Limb (tissue), 2 donors: ENCODE data around the gene OR1F1.
A peak's percentile ranks its signal among the peaks of the same experiment; 100 is the strongest.
"Not testable (repeated sequence)": the region's sequence is repeated elsewhere in the genome, so short reads cannot be mapped to it uniquely, and the experiment has no call there.

Experiments used
- DNase-seq, 2 donors: peaks; one replicate each; pipeline ENCODE4 v3.0.0-alpha.2; 2016; ENCODE audit errors: extremely low spot score in 2 of 2

Gene OR1F1

DNA sequence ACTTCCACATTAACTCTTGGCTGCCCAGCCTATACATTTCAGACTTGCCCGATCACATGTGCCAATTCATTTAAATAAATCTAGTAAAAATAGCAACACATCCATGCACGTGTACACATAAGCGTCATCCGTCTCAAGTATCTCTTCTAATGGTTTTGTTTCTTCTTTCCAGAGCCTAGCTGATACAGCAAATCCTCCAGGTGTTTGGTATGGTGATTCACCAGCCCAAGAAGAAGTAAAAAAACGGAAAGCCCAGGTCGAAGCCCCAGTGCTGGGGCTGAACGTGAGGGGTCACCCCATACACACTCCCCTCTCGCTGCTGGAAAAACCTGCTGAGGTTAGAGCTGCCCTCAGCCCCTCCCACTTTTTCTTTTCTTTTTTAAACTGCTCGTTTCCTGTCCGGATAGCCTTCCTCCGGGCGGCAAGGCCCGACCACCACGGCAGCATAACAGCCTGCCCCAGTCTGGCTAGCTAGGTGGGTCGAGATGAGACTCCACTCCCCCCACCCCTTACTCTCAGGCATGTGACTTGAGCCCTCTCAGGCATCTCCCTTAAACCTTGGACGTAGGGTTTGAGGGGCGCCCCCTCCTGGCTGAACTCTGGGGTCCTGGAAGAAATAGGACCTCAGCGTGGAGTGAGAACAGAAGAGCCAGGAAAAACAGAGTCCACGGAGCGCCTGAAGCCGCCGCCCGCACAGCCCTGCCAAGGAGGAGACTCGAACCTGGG is 13.9 kb upstream of the OR1F1 start:
- DNase-seq: peak in 1 of 2 donors; percentile 39

DNA sequence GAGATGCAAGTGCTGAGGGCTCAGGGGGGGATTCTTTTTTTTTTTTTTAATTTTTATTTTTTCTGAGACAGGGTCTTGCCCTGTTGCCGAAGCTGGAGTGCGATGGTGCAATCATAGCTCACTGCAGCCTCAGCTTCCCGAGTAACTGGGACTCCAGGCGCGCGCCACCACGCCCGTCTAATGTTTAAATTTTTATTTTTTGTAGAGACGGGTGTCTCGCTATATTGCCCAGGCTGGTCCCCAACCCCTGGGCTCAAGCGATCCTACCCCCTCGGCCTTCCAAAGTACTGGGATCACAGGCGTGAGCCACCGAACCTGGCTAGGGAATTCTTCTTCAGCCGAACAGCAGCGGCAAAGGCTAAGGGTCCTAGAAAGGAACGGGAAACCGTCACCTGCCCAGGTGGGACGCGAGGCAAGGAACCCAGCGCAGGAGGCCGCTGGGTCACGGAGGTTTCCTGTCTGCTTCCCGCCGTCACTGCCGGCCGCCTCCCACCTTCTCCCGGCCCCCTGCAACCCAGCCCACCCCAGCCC is 13.3 kb upstream of the OR1F1 start:
- no peak for DNase-seq

DNA sequence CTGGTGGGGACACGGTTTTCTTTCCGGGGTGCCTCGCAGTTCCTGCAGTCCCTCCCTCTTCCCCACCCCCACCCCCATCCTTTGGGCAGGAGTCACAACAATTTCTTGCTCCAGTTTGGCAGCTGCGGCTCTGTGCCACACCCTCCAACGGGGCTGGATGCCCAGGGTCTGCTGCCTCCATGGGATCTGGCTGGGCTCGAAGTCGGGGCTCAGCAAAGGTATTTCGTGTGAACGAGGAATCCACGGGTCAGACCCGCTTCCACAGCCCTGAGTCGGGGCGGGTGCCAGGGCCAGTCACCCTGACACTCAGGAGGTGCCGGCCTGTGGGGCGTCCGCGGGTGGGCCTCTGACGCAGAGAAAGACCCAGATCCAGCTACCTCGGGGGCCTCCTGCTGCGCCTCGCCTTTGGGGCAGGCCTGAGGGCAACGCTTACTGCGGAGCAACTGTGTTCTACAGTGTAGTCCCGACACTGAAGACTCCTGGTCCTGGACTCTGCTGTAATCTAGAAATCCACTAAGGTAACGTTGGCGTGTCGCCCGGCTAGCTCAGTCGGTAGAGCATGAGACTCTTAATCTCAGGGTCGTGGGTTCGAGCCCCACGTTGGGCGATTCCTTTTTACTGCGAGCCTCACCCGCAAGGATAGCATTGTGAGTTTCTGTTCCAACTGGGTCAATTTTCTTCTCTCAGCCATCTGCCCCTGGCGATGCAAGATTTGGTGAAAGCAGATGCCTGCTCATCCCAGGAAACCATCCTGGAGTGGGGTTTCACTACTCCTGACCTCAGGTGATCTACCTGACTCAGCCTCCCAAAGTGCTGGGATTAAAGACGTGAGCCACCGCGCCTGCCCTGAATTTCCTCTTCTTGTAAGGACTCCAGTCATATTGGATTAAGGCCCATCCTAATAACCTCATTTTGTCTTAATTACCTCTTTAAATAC is 12.6 kb upstream of the OR1F1 start:
- peak in 1 of 2 donors; percentile 41 for DNase-seq

DNA sequence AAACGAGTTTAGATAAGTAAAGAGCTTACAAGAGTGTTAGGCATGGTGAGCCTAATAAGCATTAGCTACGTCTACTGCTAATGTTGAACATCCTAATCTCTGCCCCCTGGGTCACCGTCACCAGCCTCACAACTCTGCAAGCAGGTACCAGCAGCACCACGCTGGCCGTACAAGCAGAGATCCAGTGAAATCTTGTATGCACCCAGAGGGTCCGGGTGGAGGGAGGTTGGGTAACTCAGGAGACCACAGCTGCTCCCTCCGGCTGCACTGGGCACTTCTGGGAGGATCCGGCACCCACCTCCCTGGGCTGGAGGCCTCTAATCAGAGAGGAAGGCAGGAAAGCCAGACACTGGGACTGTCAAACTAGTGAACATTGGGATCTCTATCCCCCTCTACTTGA is 8.4 kb upstream of the OR1F1 start:
- no peak for DNase-seq

DNA sequence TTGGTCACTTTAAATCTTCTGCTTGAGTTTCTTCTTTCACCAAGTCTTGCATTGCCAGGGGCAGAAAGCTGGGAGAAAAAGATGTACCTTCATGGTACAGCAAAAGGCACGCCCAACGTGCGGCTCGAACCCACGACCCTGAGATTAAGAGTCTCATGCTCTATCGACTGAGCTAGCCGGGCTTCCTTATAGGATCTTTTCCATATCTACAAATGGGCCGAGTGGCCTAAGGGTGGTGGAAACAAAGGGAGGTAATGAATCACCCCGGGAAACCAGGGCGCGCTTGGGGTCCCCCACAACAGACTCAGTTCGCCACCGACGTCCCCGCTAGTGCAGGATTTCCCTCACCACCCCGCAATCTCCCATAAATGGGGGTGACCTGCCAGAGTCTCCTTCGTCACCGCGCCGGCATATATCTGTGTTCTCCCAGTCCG is 7.5 kb upstream of the OR1F1 start:
- no peak for DNase-seq

DNA sequence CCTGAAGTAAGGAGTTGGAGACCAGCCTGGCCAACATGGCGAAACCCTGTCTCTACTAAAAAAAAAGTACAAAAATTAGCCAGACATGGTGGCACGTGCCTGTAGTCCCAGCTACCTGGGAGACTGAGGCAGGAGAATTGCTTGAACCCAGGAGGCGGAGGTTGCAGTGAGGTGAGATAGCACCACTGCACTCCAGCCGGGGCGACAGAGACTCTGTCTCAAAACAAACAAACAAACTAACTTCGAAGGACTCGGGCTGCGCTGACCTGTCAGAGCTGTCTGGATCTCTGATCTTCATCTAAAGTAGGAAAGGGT is 5.8 kb upstream of the OR1F1 start:
- not testable (repeated sequence) for DNase-seq

DNA sequence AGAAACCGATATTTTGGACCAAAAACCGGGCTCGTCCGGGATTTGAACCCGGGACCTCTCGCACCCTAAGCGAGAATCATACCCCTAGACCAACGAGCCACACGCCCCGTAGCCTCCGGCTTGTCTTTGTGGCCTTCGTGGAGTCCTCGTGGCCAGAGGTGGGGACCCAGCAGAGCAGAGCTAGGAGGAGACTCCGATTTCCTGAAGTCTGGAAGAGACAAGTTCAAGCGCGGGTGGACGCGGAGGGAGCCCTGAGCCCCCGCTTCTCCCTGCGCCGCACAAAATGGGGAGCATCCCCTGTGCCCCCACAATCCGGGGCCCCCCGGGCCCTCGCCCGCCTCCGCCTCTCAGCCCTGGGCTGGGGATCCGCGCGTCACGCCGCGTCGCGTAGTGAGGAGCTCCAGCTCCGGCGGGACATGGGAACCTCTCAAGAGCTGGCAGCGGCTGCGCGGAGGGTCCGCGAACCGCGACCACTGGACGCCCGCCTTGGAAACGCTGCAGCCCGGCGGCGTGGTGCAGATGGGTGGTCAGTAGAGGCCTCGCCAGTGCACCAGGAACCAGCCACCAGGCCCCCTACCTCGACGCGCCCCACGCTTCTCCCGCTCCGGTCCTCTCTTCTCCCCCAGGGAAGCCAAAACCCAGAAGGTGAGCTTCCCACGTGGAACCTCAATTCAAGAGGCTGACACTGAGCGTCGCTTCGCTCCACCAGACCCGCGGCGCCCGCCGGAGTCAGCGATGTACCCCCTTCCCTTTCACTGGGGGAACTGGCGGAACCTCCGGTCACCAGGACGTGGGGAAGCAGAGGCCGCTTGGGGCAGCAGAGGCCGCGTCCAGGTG is 5.2 kb upstream of the OR1F1 start:
- peak in 1 of 2 donors; percentile 50 for DNase-seq

DNA sequence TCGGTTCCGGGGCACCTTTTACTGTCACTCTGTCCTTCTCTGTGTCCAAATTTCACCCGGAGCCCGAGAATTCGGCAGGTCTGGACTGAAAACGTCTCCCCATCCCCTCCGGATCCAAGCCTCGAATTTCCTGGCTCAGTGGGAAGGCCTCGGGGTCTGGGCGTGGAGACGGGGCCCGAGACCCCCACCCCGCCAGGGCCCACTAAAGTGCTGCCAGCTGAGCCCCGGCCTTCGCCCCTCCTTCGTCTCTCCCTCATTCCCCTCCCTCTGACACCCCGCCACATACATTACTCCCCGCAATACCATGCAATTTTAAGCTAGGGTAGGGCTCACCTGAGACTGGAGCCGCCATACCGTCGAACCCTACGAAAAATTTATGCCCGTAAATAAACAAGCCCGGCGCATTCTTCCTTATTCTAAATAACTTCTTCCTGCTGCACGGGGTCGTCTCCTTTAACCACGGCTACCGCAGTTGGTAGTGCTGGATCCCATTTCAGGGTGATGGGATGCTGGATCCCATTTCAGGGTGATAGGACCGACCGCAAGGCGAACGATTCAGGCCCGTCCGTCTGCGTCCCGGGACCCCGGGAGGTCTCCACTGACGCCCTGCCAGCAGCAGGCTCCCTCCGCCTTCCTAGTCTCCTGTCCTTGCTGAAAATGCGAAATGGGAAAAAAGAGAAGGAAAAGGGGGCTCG is 4.4 kb upstream of the OR1F1 start:
- no peak for DNase-seq

DNA sequence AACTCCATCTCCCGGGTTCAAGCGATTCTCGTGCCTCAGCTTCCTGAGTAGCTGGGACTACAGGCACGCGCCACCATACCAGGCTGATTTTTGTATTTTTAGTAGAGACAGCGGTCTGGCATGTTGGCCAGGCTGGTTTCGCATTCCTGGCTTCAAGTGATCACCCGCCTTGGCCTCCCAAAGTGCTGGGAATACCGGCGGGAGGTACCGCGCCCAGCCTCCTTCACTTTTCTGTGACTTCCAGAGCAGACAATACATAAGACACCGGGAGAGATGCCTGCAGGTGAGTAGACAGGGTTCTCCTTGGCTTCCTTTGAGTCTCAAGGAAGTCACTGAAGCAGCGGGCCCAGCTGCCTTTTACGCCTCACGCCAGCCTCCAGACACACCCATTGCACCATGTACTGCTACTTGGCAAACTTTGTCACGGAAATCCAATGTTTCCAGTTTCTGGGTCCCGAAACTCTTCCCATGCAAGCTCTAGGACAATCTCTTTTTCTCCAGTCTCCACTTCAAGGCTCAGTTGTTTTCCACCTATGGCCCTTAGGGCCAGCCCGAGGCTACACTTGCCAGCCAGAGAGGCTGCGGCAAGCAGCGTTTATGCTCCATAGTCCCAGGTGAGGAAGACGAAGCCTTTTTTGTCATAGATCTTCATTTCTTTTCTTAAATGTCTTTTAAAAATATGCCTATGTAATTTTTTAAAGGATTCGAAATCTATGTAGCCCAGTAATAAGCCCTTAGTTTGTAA is 886 bp upstream of the OR1F1 start:
- DNase-seq: no peak

DNA sequence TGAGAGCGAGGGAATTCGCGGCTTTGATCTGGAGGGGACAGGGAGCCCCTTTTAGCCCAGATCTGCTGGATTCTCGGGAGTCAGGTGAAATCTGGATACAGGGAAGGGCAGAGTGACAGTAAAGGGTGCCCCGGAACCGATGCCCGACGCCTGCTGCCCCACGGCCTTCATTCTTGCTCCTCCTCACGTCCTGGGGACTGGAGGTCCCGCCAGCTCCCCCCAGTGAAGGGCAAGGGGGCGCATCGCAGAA is 596 bp downstream of the OR1F1 start:
- DNase-seq: no peak

DNA sequence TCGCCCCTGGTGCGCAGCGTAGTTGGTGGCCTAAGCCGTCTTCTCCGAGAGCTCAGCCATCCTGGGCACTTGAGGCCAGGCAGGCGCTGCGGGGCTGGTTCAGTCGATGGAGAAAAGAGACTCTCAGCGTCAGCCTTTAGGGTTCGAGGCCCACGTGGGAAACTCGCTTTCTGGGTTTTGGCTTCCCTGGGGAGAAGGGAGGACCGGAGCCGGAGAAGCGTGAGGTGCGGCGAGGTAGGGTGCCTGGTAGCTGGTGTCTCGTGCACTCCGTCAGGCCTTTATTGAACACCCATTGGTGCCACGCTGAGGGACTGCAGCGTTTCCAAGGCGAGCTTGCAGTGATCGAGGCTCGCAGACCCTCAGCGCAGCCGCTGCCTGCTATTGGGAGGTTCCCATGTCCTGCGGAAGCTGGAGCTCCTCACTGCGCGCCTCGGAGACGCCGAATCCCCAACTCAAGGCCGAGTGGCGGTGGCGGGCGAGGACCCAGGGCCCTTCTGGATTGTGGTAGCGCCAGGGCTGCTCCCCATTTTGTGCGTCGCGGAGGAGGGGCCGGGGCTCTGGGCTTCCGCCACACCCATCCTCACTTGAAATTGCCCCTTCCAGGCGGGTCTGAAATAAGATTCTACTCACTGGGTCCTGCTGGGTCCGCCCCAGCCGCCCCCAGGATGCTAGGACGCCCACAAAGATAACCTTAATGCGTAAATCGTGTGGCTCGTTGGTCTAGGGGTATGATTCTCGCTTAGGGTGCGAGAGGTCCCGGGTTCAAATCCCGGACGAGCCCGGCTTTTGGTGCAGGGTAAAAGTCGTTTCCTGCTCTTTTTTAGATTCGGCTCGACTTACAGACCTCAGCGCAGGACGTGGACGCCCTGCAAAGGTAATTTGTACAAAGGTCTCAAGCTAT is 1.2 kb downstream of the OR1F1 start:
- peak in 1 of 2 donors; percentile 64 for DNase-seq

DNA sequence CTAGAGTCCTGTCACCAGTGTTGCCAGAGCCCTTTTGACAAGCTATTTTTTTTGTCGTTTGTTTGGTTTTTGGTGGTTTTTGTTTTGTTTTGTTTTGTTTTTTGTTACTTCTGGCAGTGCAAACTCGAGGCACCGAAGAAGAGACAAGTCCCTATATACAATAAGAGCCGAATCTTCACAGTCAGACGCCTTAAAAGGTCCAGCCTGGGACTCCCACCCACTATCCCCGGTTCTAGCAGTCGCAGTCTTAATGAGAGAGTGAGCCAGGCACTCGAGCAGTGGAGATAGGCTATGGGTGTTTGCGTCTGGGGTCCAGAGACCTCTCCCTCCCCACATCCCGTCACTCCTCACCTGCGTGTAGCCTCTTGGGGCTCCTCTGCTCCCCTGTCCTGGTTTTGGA is 1.9 kb downstream of the OR1F1 start:
- no peak for DNase-seq

DNA sequence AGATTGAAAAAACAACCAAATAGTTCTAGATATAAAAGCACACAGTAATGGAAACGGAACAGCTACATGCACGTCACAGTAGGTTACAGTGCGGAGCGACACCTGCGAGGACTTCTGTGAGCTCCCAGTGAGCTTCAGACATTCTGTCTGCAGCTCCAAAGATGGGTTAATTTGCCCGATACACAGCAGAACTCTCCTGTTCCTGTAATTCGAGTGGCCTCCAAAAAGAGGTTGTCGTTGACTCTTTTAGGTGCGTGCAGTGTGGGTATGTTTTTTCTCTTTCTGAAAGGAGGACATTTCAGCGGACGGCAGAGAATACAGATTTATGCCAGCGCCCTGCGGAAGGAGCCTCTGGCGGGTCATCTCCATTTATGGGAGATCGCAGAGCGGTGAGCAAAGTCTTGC is 2.9 kb downstream of the OR1F1 start:
- no peak for DNase-seq

DNA sequence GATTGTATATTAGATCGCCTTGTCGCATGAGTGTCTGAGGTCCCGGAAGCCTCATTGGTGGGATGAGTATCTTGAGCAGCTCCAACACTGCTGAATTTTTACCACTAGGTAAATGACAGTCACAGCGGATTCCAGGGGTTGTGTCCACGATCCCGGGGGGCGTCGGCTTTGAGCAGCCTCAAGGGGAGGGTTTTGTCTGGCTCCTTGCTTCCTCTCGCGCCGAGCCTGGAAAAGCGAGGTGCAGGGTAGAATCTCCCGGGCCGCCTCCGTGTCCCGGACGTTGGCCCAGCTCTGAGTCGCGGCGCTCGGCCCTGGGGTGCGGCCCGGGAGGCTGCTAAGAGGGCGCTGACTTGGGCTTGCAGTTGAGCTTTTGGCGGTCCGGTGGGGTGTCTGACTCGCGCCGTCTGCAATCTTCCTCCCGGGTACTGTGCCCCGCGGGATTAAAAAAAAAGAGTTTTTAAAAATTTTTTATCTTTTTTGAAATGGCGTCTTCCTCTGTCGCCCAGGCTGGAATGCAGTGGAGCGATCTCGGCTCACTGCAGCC is 4.5 kb downstream of the OR1F1 start:
- no peak for DNase-seq

DNA sequence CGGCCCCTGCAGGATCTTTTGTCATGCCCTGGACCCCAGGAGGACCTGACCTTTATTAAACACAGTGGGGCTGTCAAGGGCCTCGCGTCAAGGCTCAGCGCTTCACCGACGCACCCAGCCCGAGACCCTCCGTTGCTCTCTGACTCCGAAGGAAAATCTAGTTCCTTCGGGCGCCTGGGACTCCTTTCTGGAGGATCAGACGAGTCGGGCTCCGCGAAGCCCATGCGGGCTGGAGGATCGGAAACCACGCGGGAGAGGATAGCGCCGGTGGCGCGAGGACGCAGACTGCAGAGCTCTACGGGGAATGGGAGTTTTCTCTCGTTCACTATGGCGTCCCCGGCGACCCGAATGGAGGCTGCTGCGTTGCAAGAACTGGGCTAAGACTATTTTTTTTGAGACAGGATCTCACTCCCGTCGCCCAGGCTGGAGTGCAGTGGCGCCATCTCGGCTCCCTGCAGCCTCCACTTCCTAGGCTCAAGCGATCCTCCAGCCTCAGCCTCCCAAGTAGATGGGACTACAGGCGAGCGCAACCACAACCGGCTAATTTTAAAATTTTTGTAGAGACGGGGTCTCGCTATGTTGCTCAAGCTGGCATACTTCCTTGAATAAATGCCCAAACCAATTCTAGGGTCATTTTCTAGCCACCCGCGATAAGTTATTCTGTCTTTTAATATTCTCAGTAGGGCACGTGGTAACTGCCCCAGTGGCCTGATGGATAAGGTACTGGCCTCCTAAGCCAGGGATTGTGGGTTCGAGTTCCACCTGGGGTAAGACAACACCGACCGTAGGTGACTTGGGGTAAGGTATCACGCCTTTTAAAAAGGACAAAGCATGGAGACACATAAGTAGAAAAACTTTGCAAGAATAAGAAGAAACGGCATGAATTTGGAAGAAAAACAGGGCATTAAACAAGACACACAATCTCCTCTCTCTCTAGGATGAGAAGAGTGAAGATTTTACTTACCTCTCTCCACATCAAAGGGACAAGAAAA is 5.5 kb downstream of the OR1F1 start:
- DNase-seq: no peak

DNA sequence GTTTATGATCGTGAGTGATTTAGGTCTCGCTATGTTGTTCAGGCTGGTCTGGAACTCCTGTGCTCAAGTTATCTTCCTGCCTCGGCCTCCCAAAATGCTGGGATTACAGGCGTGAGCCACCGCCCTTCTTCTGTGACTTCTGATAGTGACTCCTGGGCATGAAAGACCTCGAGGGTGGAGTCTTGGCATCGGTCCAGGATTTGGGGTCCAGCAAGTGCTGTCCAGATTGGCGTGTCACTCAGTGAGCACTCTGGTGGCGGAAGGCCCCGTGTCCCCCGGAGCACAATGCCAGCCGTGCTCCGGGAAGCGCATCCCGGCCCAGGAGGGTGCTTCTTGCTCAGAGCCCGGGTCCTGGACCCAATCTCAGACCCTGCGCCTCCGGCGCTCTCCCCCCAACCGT is 6.8 kb downstream of the OR1F1 start:
- no peak for DNase-seq

DNA sequence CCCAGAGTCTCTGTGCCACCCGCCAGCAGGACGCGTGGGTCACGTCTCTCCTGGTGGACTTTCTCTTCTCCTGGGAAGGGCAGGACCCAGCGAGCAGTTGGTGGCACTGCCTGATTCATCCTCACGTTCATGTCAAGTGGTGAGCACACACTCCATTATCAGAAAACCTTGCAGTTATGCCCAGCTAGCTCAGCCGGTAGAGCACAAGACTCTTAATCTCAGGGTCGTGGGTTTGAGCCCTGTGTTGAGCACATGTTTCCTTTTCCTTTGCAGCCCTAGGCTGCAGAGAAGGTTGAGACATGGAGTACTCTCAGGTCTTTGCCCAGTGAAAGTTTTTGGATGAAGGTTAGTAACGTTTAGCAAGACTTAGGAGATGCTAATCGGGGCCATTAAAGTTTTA is 8.0 kb downstream of the OR1F1 start:
- DNase-seq: no peak

DNA sequence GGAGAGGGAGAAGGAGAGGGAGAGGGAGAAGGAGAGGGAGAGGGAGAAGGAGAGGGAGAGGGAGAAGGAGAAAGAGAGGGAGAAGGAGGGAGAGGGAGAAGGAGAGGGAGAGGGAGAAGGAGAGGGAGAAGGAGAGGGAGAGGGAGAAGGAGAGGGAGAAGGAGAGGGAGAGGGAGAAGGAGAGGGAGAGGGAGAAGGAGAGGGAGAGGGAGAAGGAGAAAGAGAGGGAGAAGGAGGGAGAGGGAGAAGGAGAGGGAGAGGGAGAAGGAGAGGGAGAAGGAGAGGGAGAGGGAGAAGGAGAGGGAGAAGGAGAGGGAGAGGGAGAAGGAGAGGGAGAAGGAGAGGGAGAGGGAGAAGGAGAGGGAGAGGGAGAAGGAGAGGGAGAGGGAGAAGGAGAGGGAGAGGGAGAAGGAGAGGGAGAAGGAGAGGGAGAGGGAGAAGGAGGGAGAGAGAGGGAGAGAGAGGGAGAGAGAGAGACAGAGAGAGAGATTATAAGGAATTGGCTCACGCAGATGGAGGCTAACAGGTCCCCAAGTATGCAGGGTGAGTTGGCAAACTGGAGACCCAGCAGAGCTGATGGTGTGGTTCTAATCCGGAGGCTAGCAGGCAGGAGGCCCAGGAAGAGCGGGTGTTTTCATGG is 9.8 kb downstream of the OR1F1 start:
- not testable (repeated sequence) for DNase-seq
